Measurements from ENCODE around the gene LTB. TPM values are rescaled to one million over a fixed set of nuclear protein-coding genes. Genes with fewer than 3 reads are reported as not detected.

The LTB gene
- total and polyA plus RNA-seq, 2 of the 4 experiments (the other 2 are of a cell fraction) = not detected

- Histone ChIP-seq H3K4me1 (ENCODE audit: control insufficient read depth, insufficient read depth, low read length) (no peaks in the 10 kb centered on the region), H3K79me1 (ENCODE audit: low read depth in 1 of 2, low read length in 2 of 2) (peaks cover 44 to 62% of the 10 kb centered on the region in 2 experiments), H3K18ac (ENCODE audit: low read depth, low read length) (no peak overlapping the region), H3K56ac (ENCODE audit: extremely low read depth, insufficient read depth, low read length) (no peak overlapping the region), H3K36me3 (ENCODE audit: control insufficient read depth, insufficient read depth, low read length) (peaks cover 93% of the 10 kb centered on the region), H3K9ac (ENCODE audit: low read depth, low read length) (no peak overlapping the region), H2BK15ac (ENCODE audit: low read depth, low read length) (no peak overlapping the region), H4K91ac (ENCODE audit: insufficient read depth, low read depth, low read length) (no peak overlapping the region), H3K9me3 (ENCODE audit: control insufficient read depth, insufficient read depth, low read length) (no peaks in the 10 kb centered on the region), H2BK5ac (ENCODE audit: low read depth, low read length, poor library complexity, severe bottlenecking) (no peak overlapping the region), H2AFZ (replicated peaks; ENCODE audit: low read length, poor library complexity) (no peak overlapping the region), H4K5ac (ENCODE audit: low read depth, low read length) (no peak overlapping the region), H3K23ac (ENCODE audit: low read depth, low read length) (no peak overlapping the region), H3K9me1 (ENCODE audit: insufficient read depth, low read length) (no peaks in the 10 kb centered on the region), H3K4me2 (ENCODE audit: low read depth, low read length) (no peak overlapping the region), H3K4ac (ENCODE audit: low read depth, low read length) (no peak overlapping the region), H3K14ac (replicated peaks; ENCODE audit: low read depth, low read length) (no peak overlapping the region), H3K27ac (ENCODE audit: insufficient read depth, low read length) (no peak overlapping the region), H2BK120ac (ENCODE audit: low read depth, low read length) (no peak overlapping the region), H3K27me3 (ENCODE audit: control insufficient read depth, insufficient read depth, low read length) (no peaks in the 10 kb centered on the region), H2AK5ac (ENCODE audit: low read depth, low read length) (no peak overlapping the region), H4K8ac (ENCODE audit: low read depth in 2 of 2, low read length in 2 of 2) (no peak overlapping the region), H2BK20ac (ENCODE audit: low read depth, low read length) (no peak overlapping the region), H4K20me1 (ENCODE audit: insufficient read depth, low read length) (peaks cover 27% of the 10 kb centered on the region), H3K4me3 (ENCODE audit: insufficient read depth, low read depth, low read length) (no peak overlapping the region), H2AK9ac (replicated peaks; ENCODE audit: low read depth, low read length, poor library complexity) (peak overlapping the region; percentile 75)
- DNase-seq (no peak), ATAC-seq (ENCODE audit: low read depth) (no peak)
- no TSS peak for BruUV-seq (replicated peaks)
- 97% methylated on average over 5 of the region's 16 CpGs; no CpG with 5 or more reads in 1 of the 2 experiments for WGBS, 2 experiments (ENCODE audit: extremely low coverage in 2 of 2, insufficient read length in 1 of 2)
- dilution Hi-C loops (cut with HindIII; ENCODE audit: low sequenced_read_pairs, unreplicated experiment) = no loop called here
- intact Hi-C loops (cut with micrococcal nuclease) = no loop called here
- ChIA-PET CTCF (no interaction called here), POLR2A (ENCODE audit: unreplicated experiment) (no interaction called here)
- no peak for TF ChIP-seq POLR2A (IDR thresholded peaks at IDR 0.05; ENCODE audit: low read depth, low read length)
- in situ Hi-C loops (cut with MboI; ENCODE audit: low sequenced_read_pairs) = no loop called here
Observed at GRCh38 chr6:31631209-31631608, 49.0 kb upstream of the LTB start.
